WTC11 (cell line): ENCODE data around the gene RIOK2. TPM values are rescaled to one million over a fixed set of nuclear protein-coding genes. Genes with fewer than 3 reads are reported as not detected.

ENCODE experiments used
- ATAC-seq: fragments of 200-7000 bp; cut with Tn5 transposase; 2 replicates; pipeline ENCODE4 v1.10.0; 2021; ENCODE audit warnings: mild to moderate bottlenecking, moderate library complexity
- CTCF ChIA-PET: fragments of 300-600 bp; sonication (Branson Sonifier 250); formaldehyde crosslinking; loops from one replicate; lab custom pipeline; 2021; ENCODE audit warnings: antibody characterized with exemption; lab: Charles Lee
- POLR2A ChIA-PET: fragments of 350-600 bp; sonication (Branson Sonifier 250); formaldehyde crosslinking; loops from one replicate; lab custom pipeline; 2021; ENCODE audit warnings: antibody characterized with exemption; lab: Charles Lee
- DNase-seq: peaks from one replicate; pipeline ENCODE4 v3.0.0; 2021; ENCODE audit warnings: low spot score
- H3K27ac Mint-ChIP-seq: 2 replicates; pipeline ENCODE4 v1.8.0; 2021; ENCODE audit warnings: mixed read lengths
- H3K27me3 Mint-ChIP-seq: 2 replicates; pipeline ENCODE4 v1.8.0; 2021; ENCODE audit warnings: low read depth, mild to moderate bottlenecking, moderate library complexity, mixed read lengths
- H3K36me3 Mint-ChIP-seq: 2 replicates; pipeline ENCODE4 v1.8.0; 2021; ENCODE audit warnings: mixed read lengths
- H3K4me1 Mint-ChIP-seq: 2 replicates; pipeline ENCODE4 v1.8.0; 2022; ENCODE audit warnings: mixed read lengths
- H3K4me3 Mint-ChIP-seq: 2 replicates; pipeline ENCODE4 v1.8.0; 2021; ENCODE audit warnings: mild to moderate bottlenecking, moderate library complexity, mixed read lengths
- H3K9me3 Mint-ChIP-seq: 2 replicates; pipeline ENCODE4 v1.8.0; 2021; ENCODE audit warnings: mixed read lengths
- CDX4 ChIP-seq: fragments of 250-450 bp; sonication (Bioruptor Pico); IDR thresholded peaks from 2 replicates; pipeline ENCODE4 v1.9.0; 2021; ENCODE audit warnings: moderate library complexity, mild to moderate bottlenecking, inconsistent platforms, borderline replicate concordance
- ELF4 ChIP-seq: sonication (generic); formaldehyde crosslinking; IDR thresholded peaks from 2 replicates; pipeline ENCODE4 v1.8.1; 2022; ENCODE audit warnings: low read depth, mild to moderate bottlenecking, moderate library complexity, missing genetic modification reagents
- FOXK1 ChIP-seq: sonication (generic); formaldehyde crosslinking; IDR thresholded peaks from 2 replicates; pipeline ENCODE4 v1.8.0; 2022; ENCODE audit warnings: mild to moderate bottlenecking, moderate library complexity, missing genetic modification reagents
- HMGA2 ChIP-seq: fragments of 250-450 bp; sonication (Bioruptor Pico); IDR thresholded peaks from 2 replicates; pipeline ENCODE4 v1.4.0; 2021; ENCODE audit warnings: mild to moderate bottlenecking, moderate library complexity
- IRF2 ChIP-seq: sonication (generic); formaldehyde crosslinking; IDR thresholded peaks from 2 replicates; pipeline ENCODE4 v1.8.0; 2022; ENCODE audit warnings: low read depth, missing genetic modification reagents, borderline replicate concordance
- KAT7 ChIP-seq: sonication (generic); formaldehyde crosslinking; IDR thresholded peaks from 2 replicates; pipeline ENCODE4 v1.8.1; 2023; ENCODE audit warnings: missing genetic modification reagents, mild to moderate bottlenecking, borderline replicate concordance
- MAX ChIP-seq: sonication (generic); formaldehyde crosslinking; IDR thresholded peaks from 2 replicates; pipeline ENCODE4 v1.8.0; 2022; ENCODE audit warnings: mild to moderate bottlenecking, missing genetic modification reagents
- MYBL2 ChIP-seq: sonication (generic); formaldehyde crosslinking; IDR thresholded peaks from 2 replicates; pipeline ENCODE4 v1.8.1; 2023; ENCODE audit warnings: mild to moderate bottlenecking, moderate library complexity, missing genetic modification reagents
- NFATC4 ChIP-seq: fragments of 250-450 bp; sonication (Bioruptor Pico); IDR thresholded peaks from 2 replicates; pipeline ENCODE4 v1.9.0; 2021; ENCODE audit warnings: mild to moderate bottlenecking
- NR3C1 ChIP-seq: sonication (generic); formaldehyde crosslinking; conservative IDR thresholded peaks from 2 replicates; pipeline ENCODE4 v1.8.1; 2023; ENCODE audit warnings: low read depth, mild to moderate bottlenecking, missing genetic modification reagents
- PRRX2 ChIP-seq: fragments of 250-450 bp; sonication (Bioruptor Pico); IDR thresholded peaks from 2 replicates; pipeline ENCODE4 v1.8.0; 2021; ENCODE audit warnings: mild to moderate bottlenecking
- RELA ChIP-seq: sonication (generic); formaldehyde crosslinking; IDR thresholded peaks from 2 replicates; pipeline ENCODE4 v1.8.1; 2022; ENCODE audit warnings: missing genetic modification reagents, mild to moderate bottlenecking, borderline replicate concordance
- TCF7 ChIP-seq: sonication (generic); formaldehyde crosslinking; IDR thresholded peaks from 2 replicates; pipeline ENCODE4 v1.8.0; 2022; ENCODE audit warnings: mild to moderate bottlenecking, low read depth, missing genetic modification reagents, moderate library complexity
- TEAD1 ChIP-seq: sonication (generic); formaldehyde crosslinking; IDR thresholded peaks from 2 replicates; pipeline ENCODE4 v1.8.0; 2022; ENCODE audit warnings: mild to moderate bottlenecking, missing genetic modification reagents
- ZBTB21 ChIP-seq: sonication (generic); formaldehyde crosslinking; IDR thresholded peaks from 2 replicates; pipeline ENCODE4 v1.8.1; 2023; ENCODE audit warnings: mild to moderate bottlenecking, missing genetic modification reagents, borderline replicate concordance
- ZBTB43 ChIP-seq: sonication (generic); formaldehyde crosslinking; IDR thresholded peaks from 2 replicates; pipeline ENCODE4 v1.8.1; 2023; ENCODE audit warnings: mild to moderate bottlenecking, missing genetic modification reagents
- ZNF121 ChIP-seq: sonication (generic); formaldehyde crosslinking; IDR thresholded peaks from 2 replicates; pipeline ENCODE4 v1.8.0; 2023; ENCODE audit warnings: missing genetic modification reagents
- ZNF512 ChIP-seq: sonication (generic); formaldehyde crosslinking; IDR thresholded peaks from 2 replicates; pipeline ENCODE4 v1.8.1; 2022; ENCODE audit warnings: missing genetic modification reagents, borderline replicate concordance
- total RNA-seq: library from RNA; stranded (reverse); gene quantifications from 3 replicates; pipeline ENCODE4 v1.2.3, GENCODE V29; 2021
- TF ChIP-seq, protein P1 (sequence below): fragments of 250-450 bp; sonication (Bioruptor Pico); conservative IDR thresholded peaks from 2 replicates; pipeline ENCODE4 v1.9.0; 2021; ENCODE audit warnings: mild to moderate bottlenecking
- TF ChIP-seq, protein P2 (sequence below): fragments of 200-600 bp; IDR thresholded peaks from 2 replicates; pipeline ENCODE4 v1.8.0; 2022; ENCODE audit warnings: antibody characterized with exemption

The RIOK2 gene
- total RNA-seq, 1 experiment from 2014 or later = 35.2 TPM

GRCh38 chr5:97124335-97124734, 58.7 kb downstream of the RIOK2 start:
- H3K9me3 Mint-ChIP-seq = no peaks in the 10 kb centered on the region
- H3K27me3 Mint-ChIP-seq = no peaks in the 10 kb centered on the region
- CTCF ChIA-PET = no interaction called here
- H3K4me1 Mint-ChIP-seq = 0 out of 2 replicates have a peak, but pooled peaks cover 4% of the 10 kb centered on the region
- no peak overlapping the region for H3K4me3 Mint-ChIP-seq
- ATAC-seq (no peak), DNase-seq (no peak)
- POLR2A ChIA-PET = no interaction called here
- H3K27ac Mint-ChIP-seq = no peak overlapping the region
- H3K36me3 Mint-ChIP-seq = no peaks in the 10 kb centered on the region
- TF ChIP-seq, protein P1, sequence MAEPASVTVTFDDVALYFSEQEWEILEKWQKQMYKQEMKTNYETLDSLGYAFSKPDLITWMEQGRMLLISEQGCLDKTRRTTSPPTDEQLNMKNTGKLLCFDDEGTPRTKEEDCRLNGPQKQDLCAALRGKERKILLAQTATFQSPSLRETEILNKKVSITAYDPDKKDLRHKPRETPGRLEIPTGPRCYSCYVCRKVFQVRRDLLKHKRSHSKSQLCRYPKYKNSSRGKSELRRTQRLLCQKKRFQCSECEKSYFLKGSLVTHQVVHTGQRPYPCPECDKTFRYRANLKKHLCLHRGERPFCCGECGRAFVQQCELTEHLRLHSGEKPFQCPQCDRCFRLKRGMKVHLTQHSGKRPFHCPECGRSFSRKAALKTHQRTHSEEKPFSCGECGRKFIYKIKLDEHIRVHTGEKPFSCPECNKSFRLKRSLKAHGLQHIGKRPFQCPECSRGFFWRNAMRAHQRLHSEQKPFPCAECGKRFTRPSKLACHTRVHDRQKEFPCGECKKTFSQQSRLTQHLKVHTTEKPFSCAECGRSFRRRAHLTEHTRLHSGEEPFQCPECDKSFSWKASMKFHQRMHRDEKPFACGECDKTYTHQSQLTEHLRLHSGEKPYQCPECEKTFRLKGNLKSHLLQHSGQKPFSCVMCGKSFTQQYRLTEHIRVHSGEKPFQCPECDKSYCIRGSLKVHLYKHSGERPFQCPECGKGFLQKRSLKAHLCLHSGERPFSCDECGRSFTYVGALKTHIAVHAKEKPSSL (CRISPR knock-in tag) = no peak

- CTCF ChIA-PET = no interaction called here
- no peak overlapping the region for H3K27ac Mint-ChIP-seq
- no peak overlapping the region for H3K4me3 Mint-ChIP-seq
- no peak for DNase-seq
- H3K27me3 Mint-ChIP-seq = no peaks in the 10 kb centered on the region
- no peak for TF ChIP-seq ELF4 (CRISPR knock-in tag)
- no peak for TF ChIP-seq ZBTB43
- no peak for TF ChIP-seq TCF7
- no peak for TF ChIP-seq MYBL2 (CRISPR knock-in tag)
- TF ChIP-seq CDX4 = no peak
- TF ChIP-seq FOXK1 (CRISPR knock-in tag) = no peak
- TF ChIP-seq NFATC4 (CRISPR knock-in tag) = no peak
- no peak for TF ChIP-seq PRRX2
- TF ChIP-seq, all 79 proteins: peak for 0
- Mint-ChIP-seq H3K36me3 (no peaks in the 10 kb centered on the region), H3K4me1 (peaks cover 7% of the 10 kb centered on the region; the same call in 1 of the 2 replicates), H3K9me3 (no peaks in the 10 kb centered on the region)
- POLR2A ChIA-PET = no interaction called here
- no peak for ATAC-seq
Measured at GRCh38 chr5:97121848-97122247, 61.2 kb downstream of the RIOK2 start.

DNA sequence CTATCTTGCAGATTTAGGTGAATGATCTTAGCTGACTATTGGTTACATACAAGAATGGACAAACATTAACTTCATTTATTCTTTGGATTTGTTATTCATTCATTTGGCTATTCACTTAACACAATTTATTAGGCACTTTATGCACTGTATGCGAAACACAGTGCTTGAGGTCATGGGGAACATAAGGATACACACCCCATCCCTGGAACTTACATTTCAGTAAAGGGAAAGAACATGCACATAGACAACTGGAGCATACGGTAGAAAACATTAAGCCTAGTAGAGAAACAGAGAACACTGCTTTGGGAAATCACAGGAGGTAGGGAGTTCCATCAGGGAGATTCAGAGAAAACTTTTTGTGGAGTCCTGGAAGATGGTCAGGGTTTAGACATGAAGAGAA, 62.9 kb downstream of the RIOK2 start:
- no peak overlapping the region for H3K27ac Mint-ChIP-seq
- ChIA-PET POLR2A (no interaction called here), CTCF (no interaction called here)
- ATAC-seq (no peak), DNase-seq (no peak)
- no peak overlapping the region for H3K4me3 Mint-ChIP-seq
- peaks cover 13% of the 10 kb centered on the region for H3K4me1 Mint-ChIP-seq
- no peaks in the 10 kb centered on the region for H3K27me3 Mint-ChIP-seq
- no peaks in the 10 kb centered on the region for H3K9me3 Mint-ChIP-seq
- no peaks in the 10 kb centered on the region for H3K36me3 Mint-ChIP-seq
- TF ChIP-seq MAX (no peak), NR3C1 (CRISPR knock-in tag) (no peak)

DNA sequence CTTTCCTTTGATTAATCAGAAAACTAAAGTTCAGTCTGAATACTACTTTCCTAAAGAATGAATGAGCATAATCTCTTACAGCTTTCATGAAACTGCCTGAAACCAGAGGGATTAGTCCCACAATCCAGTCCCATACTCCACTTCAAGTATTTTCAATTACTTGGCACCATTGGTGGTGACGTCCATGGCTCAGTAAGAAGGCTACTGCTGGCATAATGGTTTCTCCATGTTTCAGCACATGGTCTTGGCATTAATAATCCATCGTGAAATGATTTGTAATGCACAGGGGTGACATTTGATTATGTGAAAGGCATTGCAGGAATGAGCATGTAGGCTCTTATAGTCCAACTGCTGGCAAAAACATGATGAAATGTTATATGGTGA, 64.0 kb downstream of the RIOK2 start:
- Mint-ChIP-seq H3K9me3 (no peaks in the 10 kb centered on the region), H3K27me3 (no peaks in the 10 kb centered on the region), H3K4me1 (peaks cover 17% of the 10 kb centered on the region), H3K4me3 (no peak overlapping the region), H3K27ac (no peak overlapping the region), H3K36me3 (no peaks in the 10 kb centered on the region)
- DNase-seq = no peak
- CTCF ChIA-PET = no interaction called here
- no peak for ATAC-seq
- POLR2A ChIA-PET = no interaction called here
- TF ChIP-seq KAT7 (CRISPR knock-in tag) (no peak), ZNF512 (CRISPR knock-in tag) (no peak), TEAD1 (CRISPR knock-in tag) (no peak), ZBTB21 (no peak), ZNF121 (CRISPR knock-in tag) (no peak), HMGA2 (no peak), IRF2 (no peak), RELA (no peak), MAX (no peak)
- TF ChIP-seq, protein P1 (CRISPR knock-in tag) = no peak
- TF ChIP-seq, protein P2, sequence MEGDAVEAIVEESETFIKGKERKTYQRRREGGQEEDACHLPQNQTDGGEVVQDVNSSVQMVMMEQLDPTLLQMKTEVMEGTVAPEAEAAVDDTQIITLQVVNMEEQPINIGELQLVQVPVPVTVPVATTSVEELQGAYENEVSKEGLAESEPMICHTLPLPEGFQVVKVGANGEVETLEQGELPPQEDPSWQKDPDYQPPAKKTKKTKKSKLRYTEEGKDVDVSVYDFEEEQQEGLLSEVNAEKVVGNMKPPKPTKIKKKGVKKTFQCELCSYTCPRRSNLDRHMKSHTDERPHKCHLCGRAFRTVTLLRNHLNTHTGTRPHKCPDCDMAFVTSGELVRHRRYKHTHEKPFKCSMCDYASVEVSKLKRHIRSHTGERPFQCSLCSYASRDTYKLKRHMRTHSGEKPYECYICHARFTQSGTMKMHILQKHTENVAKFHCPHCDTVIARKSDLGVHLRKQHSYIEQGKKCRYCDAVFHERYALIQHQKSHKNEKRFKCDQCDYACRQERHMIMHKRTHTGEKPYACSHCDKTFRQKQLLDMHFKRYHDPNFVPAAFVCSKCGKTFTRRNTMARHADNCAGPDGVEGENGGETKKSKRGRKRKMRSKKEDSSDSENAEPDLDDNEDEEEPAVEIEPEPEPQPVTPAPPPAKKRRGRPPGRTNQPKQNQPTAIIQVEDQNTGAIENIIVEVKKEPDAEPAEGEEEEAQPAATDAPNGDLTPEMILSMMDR = no peak
